Amniotic stem cell (primary cell): ENCODE measurements around the gene CHRNA9.
A peak's percentile ranks its signal among the peaks of the same experiment; 100 is the strongest.

Experiments used
- DNase-seq: peaks from one replicate; lab custom pipeline; 2025; lab: John Stamatoyannopoulos, UW

The CHRNA9 gene

DNA sequence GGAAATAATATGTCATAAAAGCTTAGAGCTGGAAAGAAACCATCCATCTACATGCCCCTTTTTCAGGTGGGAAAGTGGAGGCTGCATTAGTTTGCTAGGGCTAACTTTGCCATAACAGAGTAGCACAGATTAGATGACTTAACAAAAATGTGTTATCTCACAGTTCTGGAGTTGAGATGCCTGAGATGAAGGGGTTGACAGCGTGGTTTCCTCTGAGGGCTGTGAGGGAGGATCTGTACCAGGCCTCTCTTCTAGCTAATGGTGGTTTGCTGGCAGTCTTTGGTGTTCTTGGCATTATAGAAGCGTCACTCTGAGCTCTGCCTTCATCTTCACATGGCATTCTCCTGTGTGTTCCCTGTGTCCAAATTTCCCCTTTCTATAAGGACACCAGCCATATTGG is 2.4 kb downstream of the CHRNA9 start:
- no peak for DNase-seq

DNA sequence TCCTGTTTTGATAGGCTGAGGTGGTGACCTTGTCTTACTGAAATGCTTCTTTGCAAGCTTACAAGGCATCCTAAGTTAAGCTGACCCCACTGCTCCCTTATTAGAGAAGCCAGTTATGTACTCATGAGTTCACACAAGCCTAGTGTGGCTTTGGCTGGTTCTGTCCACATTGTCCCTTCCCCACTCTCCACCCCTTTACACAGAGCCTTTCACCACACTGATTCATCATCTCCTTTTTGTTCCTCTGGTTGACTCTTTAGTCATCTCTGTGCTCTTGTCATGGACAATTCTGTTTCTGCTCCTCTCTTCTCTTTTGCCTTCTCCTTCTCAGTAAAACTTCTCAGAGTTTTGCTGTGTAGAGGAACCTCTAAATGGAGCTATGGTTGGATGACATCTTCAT is 4.9 kb downstream of the CHRNA9 start:
- no peak for DNase-seq

DNA sequence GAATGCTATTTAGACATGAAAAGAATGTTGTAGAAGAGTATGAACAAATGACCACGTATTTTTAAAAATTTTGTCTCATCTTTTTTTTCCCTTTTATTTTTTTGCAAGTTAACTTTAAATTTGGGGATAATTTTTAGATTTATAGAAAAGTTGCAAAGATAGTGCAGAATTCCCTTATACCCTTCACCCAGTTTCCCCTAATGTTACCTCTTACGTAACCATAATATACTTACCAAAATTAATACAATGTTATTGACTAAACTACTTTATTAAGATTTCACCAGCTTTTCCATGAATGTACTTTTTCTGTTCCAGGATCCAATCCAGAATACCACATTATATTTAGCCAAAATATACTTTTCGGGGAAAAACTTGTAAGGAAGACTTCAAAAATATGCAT is 12.3 kb downstream of the CHRNA9 start:
- no peak for DNase-seq

DNA sequence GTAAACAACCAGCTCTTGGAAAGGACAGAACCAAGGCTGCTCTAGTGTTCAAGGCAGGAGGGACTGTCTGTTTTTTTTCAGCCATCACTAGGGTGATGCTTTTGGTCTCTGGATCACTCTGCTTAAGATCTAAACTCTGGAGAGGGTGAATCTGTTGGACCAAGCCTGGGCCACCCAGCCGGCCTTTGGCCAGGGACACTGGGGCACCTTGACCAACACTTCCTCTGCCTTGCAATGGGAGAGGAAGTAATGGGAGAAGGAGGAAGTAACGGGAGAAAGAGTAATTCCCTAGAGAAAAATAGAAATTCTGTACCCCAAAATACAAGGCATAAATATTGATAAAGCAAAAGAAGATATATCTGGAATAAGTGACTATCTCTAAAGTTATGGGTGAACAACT is 12.9 kb downstream of the CHRNA9 start:
- no peak for DNase-seq

DNA sequence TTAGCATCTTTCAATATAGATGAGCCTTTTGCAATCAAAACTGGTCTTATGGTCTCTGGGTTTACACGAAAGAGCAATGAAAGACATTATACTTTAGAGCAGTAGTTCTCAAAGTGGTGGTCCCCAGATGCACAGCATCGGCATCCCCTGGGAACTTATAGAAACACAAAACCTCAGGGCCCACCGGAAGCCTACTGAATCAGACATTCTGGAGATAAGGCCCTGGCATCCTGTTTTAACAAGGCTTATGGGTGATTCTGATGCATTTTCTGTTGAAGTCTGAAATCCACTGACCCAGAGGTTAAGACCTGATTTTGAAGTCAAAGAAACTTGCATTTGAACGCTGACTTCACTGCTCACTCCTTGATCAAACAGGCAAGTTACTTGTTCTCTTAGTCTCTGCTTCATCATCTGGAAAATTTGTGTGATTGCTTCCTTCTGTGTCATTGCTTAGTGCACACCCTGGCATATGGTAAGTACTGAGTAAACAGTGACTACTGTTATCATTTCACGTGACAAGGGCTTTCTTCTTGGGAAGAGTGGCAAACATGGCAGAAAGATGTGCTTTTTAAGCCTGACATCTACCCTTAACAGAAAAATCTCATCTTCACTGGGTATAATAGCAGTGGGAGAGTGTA is 14.5 kb downstream of the CHRNA9 start:
- peak; percentile 9 for DNase-seq

DNA sequence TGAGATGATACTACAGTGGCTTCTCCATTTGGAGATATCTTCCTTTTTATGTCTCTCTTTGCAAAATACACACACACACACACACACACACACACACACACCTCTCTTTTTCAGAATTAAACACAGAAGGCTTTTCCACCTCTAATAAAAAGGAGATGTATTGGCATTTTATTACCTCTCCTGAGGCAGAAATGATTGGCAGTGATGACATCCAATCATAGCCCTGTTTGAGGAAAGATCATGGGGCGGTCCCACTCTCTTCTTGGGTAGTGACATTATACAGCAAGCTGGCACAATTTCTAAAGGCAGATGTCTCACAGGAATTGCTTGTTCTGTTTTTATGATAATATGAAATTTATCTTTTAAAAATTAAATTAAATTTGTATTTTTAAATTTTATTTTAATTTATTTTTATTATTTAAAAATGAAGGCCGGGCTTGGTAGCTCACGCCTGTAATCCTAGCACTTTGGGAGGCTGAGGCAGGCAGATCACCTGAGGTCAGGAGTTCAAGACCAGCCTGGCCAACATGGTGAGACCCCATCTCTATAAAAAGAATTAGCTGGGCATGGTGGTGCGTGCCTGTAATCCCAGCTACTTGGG is 15.6 kb downstream of the CHRNA9 start:
- no peak for DNase-seq

DNA sequence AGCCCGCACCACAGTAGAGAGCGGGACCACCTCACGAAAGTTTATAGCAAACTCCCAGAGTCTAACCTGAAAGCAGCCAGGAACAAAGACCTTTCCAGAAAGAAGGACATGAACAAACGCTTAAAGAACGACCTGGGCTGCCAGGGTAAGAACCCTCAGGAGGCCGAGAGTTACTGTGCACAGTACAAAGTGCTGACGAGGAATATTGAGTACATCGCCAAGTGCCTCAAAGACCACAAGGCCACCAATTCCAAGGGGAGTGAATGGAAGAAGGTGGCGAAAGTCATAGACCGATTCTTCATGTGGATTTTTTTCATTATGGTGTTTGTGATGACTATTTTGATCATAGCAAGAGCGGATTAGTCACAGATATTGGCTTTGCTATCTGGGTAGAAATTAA is 19.0 kb downstream of the CHRNA9 start:
- no peak for DNase-seq

DNA sequence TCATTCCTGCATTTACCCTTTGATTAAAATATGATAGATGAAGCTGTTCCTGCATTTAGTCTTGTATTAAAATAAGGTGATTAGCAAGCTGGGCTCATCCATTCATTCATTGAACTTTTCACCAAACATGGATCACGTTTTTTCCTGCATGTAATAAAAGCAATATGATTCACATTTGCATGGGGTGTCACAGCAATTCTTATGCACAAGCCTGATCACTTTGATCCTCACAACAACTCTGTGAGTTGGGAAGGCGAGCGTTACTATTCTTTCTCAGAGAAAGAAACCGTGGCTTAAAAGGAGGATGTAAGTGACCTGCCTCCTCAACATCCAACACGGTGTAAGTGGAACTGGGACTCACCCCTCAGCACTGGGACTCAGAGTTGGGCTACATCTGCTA is 20.0 kb downstream of the CHRNA9 start:
- DNase-seq, result no peak

DNA sequence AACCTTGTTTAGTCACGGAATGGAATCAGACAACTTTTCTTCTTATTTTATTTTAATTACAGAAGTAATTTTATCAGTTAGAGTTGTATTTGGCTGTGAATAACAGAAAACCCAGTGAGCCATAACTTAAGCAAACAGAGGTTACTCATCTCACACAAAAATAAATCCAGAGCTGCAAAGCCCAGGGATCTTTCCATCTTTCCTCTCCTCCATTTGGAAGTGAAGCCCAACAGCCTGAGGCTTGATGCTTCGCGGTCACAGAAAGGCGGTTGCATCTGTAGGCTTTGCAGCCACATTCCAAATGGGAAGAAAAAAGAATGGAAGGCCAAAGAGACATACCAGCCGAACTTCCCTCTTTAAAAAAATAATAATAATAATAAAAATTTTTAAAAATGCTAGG is 22.6 kb downstream of the CHRNA9 start:
- no peak for DNase-seq

DNA sequence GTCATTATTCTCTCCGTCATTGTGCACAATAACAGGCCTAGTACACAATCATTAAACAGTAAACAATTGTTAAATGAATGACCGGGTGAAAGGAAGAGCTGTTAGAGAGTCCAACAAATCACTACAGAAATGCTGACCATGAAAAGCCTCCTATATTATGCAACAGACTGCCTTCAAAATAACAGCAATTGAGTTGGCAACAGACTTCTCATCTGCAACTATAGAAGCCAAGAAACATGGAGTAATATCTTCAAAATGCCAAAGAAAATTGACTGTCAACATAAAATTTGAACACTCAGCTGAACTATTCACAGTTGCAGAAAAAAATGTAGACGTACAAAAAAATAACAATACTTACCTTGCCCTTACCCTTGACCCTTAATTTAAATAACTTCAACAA is 26.2 kb downstream of the CHRNA9 start:
- no peak for DNase-seq

DNA sequence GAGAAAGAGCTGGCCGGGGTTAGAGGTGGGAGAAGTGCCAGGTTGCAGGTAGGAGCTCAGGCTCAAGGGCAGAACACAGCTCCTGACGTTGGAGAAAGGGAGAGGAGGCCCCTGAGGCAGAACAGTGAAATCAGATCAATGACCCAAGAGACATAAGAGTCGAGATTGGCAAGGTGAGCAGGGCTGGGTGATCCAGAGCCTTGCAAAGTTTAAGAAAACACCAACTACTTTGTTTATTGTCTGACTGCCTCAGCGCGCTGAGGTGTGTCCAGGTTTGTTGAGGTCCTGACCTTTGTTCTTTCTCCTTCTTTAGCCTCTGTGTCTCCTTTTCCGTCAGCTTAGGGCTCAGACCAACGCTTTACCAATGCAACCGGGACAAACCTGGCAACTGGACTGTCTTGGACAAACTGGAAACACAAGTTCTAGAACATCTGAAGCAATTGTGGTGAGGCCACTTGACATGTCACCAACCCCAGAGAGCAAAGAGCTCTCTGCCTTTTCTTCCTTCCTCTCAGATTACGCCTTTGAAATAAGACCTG is 28.3 kb downstream of the CHRNA9 start:
- no peak for DNase-seq

DNA sequence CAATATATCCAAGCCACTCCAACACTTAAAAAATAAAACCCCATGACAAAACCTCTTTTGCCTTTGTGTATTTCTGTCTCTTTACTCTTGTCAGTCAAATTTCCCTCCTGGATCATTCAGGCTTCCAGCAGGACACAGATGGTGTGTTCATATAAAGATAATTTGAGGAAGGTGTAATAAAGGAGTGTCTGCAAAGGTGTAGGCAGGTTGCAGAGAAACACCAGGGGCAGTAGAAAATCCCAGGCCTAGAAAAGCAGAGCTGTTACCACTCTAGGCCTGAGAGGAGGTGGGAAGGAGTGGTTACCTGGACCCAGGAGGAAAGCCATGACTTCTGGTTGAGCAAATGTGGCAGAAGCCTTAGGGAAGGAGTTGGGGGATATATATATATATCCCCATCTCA is 28.8 kb downstream of the CHRNA9 start:
- no peak for DNase-seq

DNA sequence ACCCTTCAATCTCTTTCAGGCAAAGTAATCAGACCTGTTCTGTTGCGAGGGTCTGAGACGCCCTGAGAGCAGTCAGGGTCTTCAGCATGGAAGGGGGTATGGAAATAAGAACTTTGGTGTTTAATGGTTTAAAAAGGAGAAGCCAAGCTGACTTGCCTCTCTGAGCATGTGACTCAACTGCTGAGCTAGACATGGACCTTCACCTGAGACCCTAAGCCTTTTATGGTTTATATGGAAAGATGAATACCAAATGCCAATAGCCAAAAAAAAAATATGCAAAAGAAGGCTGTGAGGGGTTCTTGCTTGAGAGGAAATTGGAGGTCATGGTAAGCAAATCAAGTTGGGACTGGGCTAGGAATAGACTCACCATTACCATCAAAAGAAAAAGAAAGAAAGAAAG is 30.6 kb downstream of the CHRNA9 start:
- DNase-seq, result no peak

DNA sequence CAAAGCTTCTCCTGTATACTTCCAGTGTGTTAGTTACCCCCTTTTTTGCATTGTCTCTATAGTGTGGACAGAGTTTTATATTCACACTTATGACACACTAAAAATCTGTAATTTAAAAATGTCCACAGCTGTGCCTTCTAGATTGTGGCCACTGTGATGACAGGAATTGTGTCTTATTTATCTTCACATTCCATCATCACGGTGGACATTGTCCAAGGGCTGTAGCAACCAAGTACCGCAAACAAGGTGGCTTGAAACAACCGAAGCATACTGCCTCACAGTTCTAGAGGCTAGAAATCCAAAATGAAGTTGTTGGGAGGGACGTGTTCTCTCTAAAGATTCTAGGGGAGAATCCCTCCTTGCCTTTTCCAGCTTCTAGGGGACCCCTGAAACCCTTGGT is 32.3 kb downstream of the CHRNA9 start:
- DNase-seq, result no peak

DNA sequence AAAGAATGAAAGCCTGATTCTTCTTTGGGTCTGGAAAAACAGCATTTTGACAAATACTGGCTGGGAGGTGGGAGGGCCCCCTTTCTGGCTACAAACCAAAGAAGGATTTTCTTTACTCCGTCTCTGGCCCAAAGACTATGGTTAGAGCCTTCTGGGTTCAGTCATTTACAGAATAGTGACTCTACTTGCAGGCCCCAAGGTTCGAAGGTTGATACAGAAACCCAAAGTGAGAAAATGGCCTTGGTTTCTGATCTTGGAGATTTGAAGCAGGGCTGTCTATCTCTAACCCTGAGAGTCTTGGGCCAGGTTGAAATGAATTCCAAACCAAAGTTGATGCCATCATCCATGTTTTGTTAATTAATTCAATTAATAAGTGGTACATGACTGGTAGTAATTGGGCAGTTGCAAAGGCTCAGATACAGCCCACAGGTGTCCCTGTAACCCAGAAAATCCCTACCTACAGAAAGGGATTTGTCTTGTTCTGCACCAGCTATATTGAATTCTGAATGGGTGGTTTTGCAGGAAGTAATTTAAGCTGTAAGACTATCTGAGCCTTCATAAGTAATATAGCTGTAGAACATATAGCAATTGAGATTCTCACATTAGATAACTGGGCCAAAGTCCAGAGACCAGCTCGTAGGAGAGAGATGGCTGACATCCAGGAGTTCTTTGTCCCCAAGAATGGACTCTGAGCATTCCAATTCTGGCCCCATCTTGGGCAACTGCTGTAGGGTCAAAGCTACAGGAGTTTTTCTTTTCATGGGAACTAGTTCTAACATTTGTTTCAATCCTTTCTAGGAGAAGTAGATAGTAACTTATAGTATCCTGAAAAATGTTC is 34.5 kb downstream of the CHRNA9 start:
- no peak for DNase-seq

DNA sequence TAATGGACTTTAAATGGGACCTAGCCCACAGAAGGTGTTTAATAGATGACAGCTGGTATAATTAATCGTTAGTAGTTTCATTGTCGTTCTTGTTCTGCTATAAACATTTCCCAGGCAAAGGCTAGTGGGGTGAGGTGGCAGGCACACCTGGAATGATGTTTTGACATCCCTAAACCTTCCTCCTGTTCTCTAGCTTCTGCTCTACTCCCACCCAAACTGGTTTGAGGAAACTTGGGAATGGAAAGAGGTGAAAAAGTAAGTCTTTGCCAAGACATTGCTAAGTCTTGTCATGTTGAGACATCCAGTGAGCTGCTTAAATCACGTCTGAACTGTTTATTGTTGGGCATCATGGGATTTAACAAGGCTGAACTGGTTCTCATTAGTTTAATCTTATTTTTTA is 37.5 kb downstream of the CHRNA9 start:
- no peak for DNase-seq

DNA sequence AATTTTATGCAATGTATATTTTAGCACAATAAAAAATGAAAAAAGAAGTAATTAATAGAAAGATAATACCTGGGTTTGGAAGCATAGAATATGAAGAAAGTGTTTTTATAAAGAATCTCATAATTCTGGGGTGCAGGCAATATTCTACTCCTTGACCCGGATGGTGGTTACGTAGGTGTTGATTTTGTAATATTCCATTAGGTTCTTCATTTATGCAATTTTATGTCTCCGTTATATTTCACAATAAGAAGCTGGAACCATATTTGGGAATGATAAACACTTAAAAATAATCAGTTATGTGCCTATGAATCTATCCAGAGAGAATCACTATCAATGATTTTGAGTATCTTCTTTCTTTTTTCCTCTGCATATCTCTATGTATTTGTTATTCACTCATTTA is 38.5 kb downstream of the CHRNA9 start:
- no peak for DNase-seq

DNA sequence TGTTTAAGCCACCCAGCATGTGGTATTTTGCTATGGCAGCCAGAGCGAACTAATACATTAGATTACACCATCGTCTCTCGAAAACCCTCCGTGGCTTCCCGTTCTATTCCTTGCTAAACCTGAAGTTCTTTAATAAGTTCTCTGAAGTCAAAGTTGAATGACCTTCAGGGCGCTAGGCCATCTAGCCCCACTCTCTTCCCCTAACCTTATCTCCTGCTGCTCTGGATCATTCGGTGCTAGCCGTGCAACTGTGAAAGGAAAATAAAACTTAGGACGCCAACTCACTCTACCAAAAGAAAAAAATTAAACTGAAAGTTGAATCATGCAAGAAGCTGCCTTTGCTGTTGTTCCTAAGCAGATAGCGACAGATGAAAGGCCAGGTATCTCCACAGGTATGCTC is 40.0 kb downstream of the CHRNA9 start:
- no peak for DNase-seq

DNA sequence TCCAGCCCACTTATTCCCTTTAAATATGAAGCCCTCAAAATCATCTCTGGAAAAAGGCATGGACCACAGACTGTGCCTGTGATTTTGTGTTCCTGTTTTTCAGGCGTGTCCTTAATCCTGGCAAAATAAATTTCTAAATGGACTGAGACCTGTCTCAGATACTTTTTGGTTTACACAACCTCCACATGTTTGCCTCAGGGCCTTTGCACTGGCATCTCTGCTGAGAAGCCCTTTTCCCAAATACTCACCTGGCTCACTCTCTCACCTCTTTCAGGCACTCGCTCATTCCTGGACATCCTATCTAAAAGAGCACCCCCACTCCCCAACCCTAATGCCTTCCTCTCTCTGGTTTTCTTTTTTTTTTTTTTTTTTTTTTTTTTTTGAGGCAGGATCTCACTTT is 40.5 kb downstream of the CHRNA9 start:
- DNase-seq, result no peak

DNA sequence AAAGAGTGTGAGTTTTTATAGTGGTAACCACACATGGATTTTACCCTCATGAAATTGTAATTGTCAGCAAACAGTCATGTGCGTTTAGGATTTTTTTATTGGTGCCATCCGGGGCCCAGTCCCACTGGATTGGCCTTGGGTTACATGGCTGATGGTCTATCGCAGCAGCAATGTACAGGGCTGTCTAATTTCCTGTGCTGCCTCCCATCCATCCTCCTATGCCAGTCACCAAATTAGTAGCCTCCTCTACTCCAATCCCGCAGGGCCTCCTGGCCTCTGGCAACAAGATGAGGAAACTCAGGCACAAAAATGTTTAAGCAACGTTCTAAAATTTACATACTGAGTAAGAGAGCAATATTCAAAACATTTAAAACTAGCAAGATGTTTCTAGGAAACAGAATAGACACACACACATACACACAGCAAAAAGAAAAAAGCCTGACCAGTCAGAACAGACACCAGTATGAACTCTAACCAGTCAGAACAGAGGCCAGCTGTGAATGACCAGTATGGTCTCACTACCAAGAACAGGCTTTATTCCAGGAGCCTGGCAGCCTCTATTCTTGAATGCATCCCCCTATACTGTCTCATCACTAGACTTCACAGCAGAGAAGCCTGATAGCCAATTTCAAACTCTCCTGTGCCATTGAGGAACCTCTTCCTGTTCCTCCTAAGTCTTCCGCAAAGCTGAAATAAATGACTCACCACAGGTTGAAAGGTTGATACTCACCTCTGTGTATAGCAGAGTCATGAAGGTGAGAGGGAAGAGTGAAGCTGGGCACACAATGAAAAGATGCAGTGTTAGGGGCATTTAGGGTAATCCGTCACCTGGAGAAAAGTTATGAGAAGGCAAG is 42.6 kb downstream of the CHRNA9 start:
- no peak for DNase-seq

DNA sequence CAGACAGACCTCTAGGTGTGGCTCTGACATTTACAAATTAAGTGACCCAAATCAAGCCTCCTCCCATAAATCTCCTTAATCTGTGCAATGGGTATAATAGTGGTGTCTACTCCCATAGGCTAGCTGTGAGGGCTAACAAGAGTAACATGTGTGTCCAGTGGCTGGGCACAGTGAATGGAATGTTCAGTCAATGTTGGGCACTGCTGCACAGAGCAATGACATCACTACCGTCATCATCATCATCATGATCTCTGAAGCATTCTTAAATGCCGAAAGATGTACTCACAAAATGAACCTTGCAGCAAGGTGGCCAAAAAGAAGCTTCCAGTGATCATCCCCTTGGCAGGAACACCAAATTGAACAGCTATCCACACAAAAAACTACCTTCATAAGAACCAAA is 43.5 kb downstream of the CHRNA9 start:
- no peak for DNase-seq

DNA sequence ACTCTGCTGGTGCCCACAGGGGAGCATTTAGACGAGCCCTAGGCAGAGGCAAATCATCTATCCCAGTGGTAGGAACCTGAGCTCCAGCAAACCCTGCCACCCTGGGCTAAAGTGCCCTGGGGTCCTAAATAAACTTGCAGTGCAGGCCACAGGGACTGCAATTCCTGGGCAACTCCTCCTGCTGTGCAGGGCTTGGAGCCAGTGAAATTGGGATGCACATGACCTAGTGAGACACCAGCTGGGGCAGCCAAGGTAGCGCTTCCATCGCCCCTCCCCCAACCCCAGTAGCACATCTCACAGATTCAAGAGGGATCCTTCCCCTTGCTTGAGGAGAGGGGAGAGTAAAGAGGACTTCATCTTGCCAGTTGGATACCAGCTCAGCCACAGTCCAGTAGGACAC is 44.1 kb downstream of the CHRNA9 start:
- no peak for DNase-seq
